Fibroblast of upper back skin (primary cell): Measurements from ENCODE around the gene COMMD10.

ENCODE experiments used
- DNase-seq: peaks from one replicate; pipeline ENCODE4 v3.0.0-alpha.2; 2013

Gene COMMD10

DNA sequence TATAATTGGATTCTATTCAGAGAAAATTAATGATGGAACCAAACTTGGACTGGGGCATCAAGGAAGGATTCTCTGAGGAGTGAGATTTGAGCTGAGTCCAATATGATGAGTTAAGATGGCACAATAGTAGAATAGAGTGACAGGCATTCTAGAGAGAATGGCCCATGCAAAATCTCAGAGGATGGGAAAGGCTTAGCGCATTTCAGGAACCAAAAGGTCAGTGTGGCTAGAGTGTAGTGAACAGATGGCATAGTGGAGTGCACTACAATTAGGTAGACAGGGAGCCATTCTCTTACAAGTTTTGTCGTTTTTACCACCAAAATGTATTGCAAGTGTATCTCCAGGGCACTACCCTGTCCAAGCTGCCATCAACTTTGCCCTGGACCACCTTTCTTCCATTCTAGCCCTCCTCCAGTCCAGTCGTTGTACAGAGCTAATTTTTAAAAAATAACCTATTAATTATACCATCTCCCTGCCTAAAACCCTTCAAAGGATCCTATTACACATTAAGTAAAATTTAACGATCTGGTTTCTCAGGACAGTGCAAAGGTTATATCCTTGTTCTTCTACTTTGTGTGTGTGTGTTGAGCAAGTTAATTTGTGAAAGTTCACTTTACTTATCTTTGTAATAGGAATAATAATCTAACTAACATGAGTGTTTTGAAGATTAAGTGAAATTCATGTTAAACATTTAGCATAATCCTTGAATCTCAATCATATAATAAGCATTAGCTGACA, 211.7 kb downstream of the COMMD10 start:
- DNase-seq: no peak

DNA sequence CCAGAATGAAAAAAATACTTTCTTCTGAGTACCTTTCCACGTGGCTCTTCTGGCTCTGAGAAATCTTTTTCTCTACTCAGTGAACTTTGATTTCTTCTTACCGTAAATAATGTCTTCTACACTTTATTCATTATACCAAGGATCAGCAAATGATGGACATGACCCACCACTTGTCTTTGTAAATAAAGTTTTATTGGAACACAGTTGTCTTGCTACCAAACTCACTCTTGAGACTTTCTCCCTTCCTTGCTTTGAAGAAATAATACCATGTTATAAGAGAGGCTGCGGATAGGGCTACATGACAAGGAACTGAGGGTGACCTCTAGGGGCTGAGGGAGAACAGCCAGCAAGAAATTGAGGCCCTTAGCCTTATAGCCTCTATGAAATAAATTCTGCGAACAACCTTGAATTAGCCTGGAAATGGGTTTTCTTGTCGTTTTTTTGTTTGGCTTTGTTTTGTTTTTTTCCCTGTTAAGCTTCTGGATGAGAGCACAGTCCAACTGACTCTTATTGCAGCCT, 212.5 kb downstream of the COMMD10 start:
- DNase-seq: no peak

DNA sequence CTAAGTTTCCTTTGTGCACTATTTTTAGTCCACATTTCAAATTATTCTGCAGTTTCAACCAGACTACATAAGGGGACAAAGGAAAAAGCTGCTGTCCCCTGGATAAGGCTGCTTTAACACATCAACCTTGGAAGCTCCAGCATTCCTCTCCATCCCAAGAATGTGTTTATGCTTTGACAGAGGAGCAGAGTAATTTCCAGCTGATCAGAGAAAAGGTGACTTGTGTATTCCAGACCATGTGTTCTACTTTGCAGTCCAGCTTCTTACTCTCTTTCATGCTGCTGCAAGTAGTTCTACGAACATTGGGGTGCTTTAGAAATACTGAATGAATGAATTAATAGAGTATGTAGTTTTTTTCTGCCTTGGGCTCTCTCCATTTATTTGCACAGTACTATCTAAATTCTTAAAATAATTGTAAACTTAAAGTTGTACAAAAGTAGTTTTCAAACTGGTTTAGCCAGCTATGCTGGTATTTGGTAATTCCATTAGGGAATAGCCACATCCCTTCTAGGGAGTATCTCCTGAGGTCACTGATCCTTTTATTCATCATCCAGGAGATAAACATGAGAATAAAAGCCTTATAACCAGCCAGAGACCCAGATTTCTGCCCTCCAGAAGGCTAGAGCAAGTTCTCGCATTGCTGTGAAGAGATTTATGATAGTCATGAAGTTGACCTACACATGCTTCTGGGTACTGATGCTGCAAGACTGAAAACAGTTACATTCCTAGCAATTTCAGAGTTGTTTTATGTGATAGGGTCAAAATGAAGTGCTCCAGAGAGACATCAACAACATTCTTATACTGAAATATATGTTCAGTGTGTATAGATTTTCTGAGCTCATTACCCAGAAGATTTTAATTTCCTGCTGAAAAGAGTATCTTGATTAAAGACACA, 215.2 kb downstream of the COMMD10 start:
- peak; percentile 73 for DNase-seq

DNA sequence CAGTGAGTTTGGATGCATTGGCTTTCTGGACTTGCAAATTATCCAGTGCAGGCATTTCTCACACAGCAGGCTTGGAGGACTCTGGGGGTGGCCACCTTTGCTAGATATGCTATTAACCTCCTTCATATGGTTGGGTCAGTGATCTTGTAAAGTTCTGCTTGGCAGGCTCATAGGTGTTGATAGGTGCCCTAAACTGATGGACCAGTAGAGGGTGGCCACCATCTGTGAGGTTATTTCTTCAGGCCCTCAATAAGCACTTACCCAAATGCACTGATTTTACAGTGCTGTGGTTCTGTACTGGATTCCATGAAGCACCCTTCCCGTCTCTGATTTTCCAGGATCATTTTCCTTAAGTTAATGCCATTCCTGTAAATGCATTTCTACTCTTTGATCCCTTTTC, 216.3 kb downstream of the COMMD10 start:
- peak; percentile 13 for DNase-seq

DNA sequence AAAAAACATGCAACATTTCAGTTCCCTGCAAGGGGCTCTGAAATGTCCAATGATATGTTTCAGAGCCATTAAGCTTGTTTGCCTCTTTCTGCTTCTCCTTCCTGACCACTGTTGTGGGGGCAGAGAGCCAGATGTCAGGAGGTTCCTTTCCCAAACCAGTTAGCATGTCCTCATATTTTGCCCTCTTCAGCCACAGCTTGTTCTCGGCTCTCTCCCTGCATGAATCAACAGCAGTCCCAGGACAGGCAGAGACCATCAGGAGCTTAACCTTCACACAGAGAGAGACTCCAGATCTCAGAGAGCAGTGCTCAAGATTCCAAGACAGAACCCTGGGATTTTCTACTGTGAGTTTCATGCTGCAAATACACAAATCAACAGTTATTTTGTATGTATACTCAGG, 218.5 kb downstream of the COMMD10 start:
- no peak for DNase-seq

DNA sequence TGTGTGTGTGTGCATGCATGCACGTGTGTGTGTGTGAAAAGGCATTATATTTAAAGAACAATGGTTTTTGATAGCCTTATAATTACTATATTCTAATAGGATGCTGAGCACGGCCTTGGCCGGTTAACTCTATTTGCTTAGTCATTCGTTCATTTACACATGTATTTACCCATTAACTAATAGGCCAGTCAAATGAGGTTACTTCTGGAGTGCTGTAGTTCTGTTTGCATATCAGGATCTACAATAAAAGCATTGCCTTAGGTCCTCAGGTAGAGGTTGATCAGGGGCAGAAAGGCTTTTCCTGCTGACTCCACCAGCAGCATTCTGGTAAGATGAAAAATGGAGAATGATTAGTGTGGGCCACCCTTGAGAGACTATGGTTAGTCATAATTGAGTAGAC, 219.0 kb downstream of the COMMD10 start:
- DNase-seq: no peak

DNA sequence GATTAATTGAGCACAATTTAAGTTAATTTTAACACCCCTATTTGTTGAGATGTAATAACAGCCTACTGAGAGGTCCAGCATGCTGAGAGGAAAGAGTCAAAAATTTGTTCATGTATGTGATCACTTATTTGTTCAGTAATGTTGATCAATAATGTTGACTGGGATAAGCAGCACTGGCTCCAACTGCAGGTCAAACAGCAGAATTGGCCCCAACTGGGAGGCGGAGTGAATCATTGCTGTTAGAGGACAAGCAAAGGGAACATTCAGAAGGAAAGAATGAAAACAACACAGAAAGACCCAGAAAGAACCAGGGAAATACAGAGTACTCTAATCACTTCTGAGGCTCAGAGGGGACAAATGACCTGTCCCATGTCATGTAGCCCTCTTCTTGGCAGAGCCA, 221.1 kb downstream of the COMMD10 start:
- no peak for DNase-seq

DNA sequence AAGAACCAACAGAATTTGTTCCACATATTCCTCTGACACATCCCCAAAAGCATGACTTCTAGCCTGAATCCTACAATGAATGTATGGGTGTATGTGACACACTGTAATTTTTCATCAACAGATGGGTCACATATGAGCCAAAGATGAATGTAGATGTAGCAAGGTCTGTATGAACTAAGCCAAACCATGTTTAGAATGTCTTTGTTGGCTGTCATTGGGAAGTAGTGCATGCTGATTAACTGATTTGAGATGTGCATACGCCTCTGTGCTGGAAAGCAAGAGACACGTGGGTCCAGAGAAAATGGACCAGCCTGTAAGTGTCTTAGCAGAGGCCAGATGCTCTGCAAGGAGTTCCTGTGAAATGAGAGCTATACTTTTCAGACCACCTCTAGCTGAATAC, 222.0 kb downstream of the COMMD10 start:
- DNase-seq: no peak

DNA sequence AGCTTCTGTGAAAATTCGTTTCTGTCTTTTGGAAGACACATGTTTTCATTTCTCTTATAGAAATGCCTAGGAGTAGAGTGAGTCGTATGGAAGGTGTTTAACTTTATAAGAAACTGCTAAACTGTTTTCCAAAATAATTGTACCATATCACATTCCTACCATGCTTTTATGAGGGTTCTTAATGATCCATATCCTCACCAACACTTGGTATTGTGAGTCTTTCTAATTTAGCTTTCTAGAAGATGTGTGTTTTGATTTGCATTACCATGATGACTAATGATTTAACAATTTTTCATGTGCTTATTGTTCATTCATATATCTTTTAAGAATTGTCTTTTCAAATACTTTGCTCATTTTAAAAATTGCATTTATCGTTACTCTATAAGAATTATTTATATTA, 223.6 kb downstream of the COMMD10 start:
- no peak for DNase-seq

DNA sequence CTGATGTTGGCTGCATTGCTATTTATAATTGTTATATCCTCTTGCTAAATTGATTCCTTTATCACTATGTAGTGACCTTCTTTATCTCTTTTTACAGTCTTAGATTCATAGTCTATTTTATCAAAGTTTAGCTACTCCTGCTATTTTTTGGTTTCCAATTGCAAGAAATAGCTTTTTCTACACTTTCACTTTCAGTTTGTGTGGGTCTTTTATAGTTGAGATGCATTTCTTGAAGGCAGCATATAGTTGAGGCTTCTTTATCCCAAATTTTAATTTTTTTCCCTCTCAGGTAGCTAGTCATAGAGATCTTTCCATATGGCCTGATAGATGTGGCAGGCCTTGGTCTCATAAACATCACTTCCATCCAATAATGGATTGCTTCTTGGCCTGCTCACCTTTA, 228.5 kb downstream of the COMMD10 start:
- no peak for DNase-seq

DNA sequence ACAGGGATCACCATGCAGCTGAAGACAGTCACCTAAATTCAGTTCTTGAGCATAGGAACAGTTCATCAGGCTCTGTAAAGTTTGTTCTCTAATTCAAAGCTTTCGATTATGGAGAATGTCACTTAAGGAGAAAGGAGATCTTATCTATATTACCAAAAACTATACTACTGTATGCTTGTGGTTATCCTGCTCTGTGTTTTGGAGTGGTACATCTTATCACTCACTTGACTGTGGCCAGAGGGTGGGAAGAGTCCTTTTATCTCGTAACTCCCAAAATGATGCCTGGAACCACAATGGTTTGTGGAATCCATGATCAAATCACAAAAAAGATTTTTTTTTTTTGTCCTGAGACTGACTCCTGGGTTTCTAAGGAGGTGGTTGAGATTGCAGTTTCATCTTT, 230.7 kb downstream of the COMMD10 start:
- no peak for DNase-seq

DNA sequence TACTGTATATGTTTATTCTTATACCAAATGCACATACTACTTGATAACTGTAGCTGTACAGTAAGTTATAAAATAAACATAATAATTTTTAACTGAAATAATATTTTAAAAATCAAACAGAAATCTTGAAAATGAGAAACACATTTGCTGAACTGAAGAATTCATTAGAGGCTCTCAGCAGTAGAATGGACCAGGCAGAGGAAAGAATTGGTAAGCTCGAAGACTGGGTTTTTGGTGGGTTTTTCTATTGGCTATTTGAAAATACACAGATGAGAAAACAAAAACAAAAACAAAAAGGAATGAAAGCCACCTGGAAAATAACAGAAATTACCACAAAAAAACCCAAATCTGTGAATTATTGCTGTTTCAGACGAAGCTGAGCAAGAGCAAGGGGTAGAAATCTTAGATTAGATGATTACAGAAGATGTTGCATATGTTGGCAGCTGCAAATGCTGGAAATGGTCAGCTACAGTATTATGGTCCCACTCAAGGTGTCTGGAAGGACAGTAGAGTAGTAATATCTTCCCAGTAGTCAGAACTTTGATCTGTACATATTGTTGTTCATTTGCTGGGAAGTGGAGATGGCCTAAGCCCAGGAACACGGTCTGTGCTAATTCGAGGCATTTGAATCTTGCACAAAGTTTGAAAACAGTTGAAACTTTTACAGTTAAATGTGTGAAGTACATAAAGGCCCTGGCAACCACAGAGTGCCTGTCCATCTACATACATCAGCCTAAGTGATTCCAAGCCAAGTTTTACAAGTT, 233.4 kb downstream of the COMMD10 start:
- DNase-seq: no peak

DNA sequence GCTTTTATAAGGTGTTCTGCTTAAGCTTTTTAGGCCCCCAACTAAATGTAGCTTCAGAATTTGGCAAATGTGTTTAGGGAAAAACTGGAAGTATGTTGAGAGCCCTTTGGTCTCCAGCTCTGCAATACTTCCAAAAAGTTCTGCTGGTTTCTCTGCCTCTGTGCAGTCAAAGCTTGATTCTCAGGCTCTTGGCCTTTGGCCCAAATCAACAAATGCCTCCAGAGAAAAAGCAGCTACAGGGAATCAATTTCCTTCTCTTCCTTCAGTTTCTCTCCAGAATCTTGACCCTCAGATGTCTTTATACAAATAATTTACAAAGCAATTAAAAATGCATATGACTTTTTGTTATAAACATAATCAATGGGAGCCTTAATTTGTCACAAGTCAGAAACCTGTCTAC, 235.7 kb downstream of the COMMD10 start:
- DNase-seq: peak; percentile 12

DNA sequence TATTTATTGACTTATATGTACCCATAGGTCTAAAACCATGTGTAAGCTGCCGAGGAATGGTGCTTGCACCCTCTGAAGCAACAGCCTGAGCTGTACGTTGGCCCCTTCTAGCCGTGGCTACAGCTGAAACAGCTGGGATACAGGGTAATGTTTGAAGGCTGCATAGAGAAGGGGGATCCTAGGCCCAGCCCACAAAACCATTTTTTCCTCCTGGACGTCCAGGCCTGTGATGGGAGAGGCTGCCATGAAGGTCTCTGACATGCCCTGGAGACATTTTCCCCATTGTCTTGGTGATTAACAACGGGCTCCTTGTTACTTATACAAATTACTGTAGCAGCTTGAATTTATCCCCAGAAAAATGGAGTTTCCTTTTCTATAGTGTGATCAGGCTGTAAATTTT, 244.7 kb downstream of the COMMD10 start:
- DNase-seq: no peak

DNA sequence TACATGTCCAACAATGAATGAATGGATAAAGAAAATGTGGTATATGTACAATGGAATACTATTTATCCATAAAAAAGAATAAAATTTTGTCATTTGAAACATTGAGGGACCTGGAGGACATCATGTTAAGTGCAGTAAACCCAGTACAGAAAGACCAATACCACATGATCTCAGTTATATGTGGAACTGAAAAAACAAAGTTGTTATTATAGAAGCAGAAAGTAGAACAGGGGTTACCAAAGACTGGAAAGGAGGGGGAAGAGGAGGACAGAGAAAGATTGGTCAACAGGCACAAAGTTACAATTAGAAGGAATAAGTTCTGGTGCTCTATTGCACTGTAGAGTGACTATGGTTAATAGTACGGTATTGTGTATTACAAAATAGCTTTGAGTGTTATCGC, 256.0 kb downstream of the COMMD10 start:
- DNase-seq: no peak
